NCI-H2081 (cell line): ENCODE data around the gene ATP2A3.

Experiments
- DNase-seq, 2 experiments: peaks; one replicate each; lab custom pipeline; 2025; lab: John Stamatoyannopoulos, UW

ATP2A3 gene

GRCh38 chr17:3964203-3965117 lies at the start of gene ATP2A3:
TSS of gene ATP2A3 (minus strand) at chr17:3964437. CDS start at chr17:3964291, 146 bp downstream.
- peak in 1 of 2 experiments; percentile 64 for DNase-seq

- no peak for DNase-seq
Measured at GRCh38 chr17:4010754-4011153, 46.5 kb upstream of the ATP2A3 start.

GRCh38 chr17:4009186-4009785 lies 45.0 kb upstream of the ATP2A3 start:
- no peak for DNase-seq

- no peak for DNase-seq
Measured at GRCh38 chr17:4008441-4009185, 44.4 kb upstream of the ATP2A3 start.

GRCh38 chr17:4008082-4008435 lies 43.8 kb upstream of the ATP2A3 start:
- no peak for DNase-seq

- DNase-seq: no peak
Measured at GRCh38 chr17:4007346-4008081, 43.3 kb upstream of the ATP2A3 start.

- DNase-seq: no peak
Measured at GRCh38 chr17:4006745-4007211, 42.5 kb upstream of the ATP2A3 start.

GRCh38 chr17:4006165-4006589 lies 41.9 kb upstream of the ATP2A3 start:
- no peak for DNase-seq

- DNase-seq: no peak
Measured at GRCh38 chr17:4005296-4006164, 41.3 kb upstream of the ATP2A3 start.

- peak; percentile 21 to 50 for DNase-seq
Measured at GRCh38 chr17:4004517-4005295, 40.5 kb upstream of the ATP2A3 start.

GRCh38 chr17:4003501-4004421 lies 39.5 kb upstream of the ATP2A3 start:
- DNase-seq: no peak

GRCh38 chr17:4003131-4003500 lies 38.9 kb upstream of the ATP2A3 start:
- no peak for DNase-seq

- DNase-seq: no peak
Measured at GRCh38 chr17:4001048-4001590, 36.9 kb upstream of the ATP2A3 start.

- no peak for DNase-seq
Measured at GRCh38 chr17:3998436-3998835, 34.2 kb upstream of the ATP2A3 start.

- no peak for DNase-seq
Measured at GRCh38 chr17:3995067-3995466, 30.8 kb upstream of the ATP2A3 start.

- no peak for DNase-seq
Measured at GRCh38 chr17:3994221-3994576, 30.0 kb upstream of the ATP2A3 start.

- DNase-seq: no peak
Measured at GRCh38 chr17:3993493-3994220, 29.4 kb upstream of the ATP2A3 start.

GRCh38 chr17:3992370-3992769 lies 28.1 kb upstream of the ATP2A3 start:
- DNase-seq: no peak
